Testis (tissue), 2 donors: ENCODE measurements around the gene EFCAB8.

Source experiments
- POLR2A ChIP-seq: fragments of 450-650 bp; IDR thresholded peaks from one replicate; pipeline ENCODE4 v1.6.1; 2017; ENCODE audit warnings: antibody characterized with exemption, mild to moderate bottlenecking, moderate library complexity
- TF ChIP-seq, protein P1 (sequence below), 3 experiments: fragments of 450-650 bp in 2 of 3; fragments of 200-600 bp in 1 of 3; sonication (generic) in 1 of 3; IDR thresholded peaks; one replicate each; pipeline ENCODE4 v1.5.1; 2016 to 2019; ENCODE audit warnings: antibody characterized with exemption in 3 of 3, mild to moderate bottlenecking in 2 of 3, moderate library complexity in 1 of 3

DNA sequence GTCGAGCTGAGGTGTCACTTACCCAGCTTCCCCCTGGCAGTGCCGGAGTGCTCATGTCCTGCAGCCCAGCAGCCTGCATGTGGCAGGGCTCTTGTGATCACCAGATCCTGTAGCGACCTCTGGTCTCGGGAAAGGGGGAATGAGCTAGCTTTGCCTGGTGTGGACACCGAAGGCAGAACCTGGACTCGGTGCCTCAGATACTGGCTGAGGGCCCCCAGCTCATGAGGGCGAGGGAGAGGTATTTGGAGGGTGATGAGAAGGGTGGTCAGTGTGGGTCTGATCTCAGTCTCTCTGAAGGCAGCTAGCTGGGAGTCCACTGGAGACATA is 119.2 kb downstream of the EFCAB8 start:
- no peak for TF ChIP-seq POLR2A
- TF ChIP-seq, protein P1, sequence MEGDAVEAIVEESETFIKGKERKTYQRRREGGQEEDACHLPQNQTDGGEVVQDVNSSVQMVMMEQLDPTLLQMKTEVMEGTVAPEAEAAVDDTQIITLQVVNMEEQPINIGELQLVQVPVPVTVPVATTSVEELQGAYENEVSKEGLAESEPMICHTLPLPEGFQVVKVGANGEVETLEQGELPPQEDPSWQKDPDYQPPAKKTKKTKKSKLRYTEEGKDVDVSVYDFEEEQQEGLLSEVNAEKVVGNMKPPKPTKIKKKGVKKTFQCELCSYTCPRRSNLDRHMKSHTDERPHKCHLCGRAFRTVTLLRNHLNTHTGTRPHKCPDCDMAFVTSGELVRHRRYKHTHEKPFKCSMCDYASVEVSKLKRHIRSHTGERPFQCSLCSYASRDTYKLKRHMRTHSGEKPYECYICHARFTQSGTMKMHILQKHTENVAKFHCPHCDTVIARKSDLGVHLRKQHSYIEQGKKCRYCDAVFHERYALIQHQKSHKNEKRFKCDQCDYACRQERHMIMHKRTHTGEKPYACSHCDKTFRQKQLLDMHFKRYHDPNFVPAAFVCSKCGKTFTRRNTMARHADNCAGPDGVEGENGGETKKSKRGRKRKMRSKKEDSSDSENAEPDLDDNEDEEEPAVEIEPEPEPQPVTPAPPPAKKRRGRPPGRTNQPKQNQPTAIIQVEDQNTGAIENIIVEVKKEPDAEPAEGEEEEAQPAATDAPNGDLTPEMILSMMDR (IDR thresholded peaks at IDR 0.05) = no peak
